DMS114 treated with DMSO at 0.1 percent for 48 hours (cell line): Measurements from ENCODE around the gene KCND2.
A peak's percentile ranks its signal among the peaks of the same experiment; 100 is the strongest.
"Not testable (repeated sequence)": the region's sequence is repeated elsewhere in the genome, so short reads cannot be mapped to it uniquely, and the experiment has no call there.

Experiments
- DNase-seq: peaks from one replicate; lab custom pipeline; 2025; ENCODE audit not compliant: unreplicated experiment; lab: John Stamatoyannopoulos, UW

The KCND2 gene

GRCh38 chr7:120480472-120480871 is 207.5 kb downstream of the KCND2 start:
- no peak for DNase-seq

- DNase-seq = no peak
Observed at GRCh38 chr7:120480930-120481329, 208.0 kb downstream of the KCND2 start.

- DNase-seq = no peak
Observed at GRCh38 chr7:120486164-120486563, 213.2 kb downstream of the KCND2 start.

GRCh38 chr7:120502132-120502531 is 229.2 kb downstream of the KCND2 start:
- no peak for DNase-seq

DNA sequence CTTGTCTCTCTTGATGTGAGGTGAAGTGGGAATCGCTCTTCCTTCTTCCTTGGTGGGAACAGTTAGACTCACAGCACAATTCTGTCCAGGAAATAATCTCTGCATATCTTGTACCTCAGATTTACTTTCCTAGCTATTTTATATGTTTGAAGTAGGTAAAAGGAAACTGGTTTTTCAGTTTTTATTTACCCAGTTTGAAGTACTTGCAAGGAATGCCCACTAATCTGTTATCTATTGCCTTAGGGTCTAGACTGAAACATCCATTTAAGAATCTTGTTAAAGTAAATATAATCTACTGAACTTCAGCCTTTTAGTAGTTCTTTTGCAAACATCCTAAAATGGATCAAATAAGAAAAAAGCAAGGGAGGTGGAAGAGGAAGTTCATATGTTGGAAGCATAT is 229.8 kb downstream of the KCND2 start:
- no peak for DNase-seq

DNA sequence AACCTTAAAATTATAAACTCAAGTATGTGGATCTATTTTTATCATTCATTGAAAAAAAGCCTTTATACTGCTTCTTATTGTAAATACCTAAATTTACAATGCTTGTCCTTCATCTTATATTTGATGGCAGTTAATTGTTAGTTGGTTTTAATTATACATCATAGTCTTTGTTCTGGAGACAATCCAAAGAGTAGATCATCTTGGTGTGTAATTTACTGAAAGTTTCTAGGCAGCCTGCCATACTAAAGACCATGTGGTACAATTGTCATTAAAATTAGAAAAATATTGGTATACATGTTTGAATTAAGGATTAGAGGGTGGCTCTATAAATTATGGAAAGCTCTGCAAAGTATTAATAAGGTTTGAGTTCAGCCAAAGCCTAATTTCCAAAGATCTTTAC is 231.4 kb downstream of the KCND2 start:
- DNase-seq = no peak

DNA sequence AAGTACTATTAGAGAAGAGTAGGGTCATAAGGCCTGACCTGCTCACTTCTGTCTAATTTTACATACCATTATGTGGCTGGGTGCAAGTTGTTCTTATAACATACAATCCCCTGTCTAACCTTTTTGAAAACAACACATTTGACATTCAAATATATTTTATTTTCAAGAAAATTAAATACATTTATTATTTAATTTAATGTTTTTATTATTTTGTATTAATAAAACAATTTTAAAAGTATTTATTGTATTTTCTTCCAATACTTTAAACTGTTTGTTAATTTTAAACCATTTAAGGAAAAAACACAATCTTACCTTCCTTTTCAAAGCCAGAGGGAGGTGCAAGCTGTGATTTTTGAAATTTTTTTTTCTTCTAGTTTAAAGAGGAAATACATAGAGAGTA is 232.8 kb downstream of the KCND2 start:
- no peak for DNase-seq

DNA sequence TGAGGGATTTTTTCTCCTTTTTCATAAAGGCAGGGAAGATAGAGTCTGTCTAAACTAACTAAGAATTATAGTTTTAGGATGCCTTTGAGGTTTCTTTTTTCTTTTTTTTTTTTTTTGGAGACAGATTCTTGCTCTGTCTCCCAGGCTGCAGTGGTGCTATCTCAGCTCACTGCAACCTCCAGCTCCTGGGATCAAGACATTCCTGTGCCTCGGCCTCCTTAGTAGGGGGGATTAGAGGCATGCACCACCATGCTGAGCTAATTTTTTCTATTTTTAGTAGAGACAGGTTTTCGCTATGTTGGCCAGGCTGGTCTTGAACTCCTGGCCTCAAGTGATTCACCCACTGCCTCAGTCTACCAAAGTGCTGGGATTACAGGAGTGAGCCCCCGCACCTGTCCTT is 239.7 kb downstream of the KCND2 start:
- no peak for DNase-seq

DNA sequence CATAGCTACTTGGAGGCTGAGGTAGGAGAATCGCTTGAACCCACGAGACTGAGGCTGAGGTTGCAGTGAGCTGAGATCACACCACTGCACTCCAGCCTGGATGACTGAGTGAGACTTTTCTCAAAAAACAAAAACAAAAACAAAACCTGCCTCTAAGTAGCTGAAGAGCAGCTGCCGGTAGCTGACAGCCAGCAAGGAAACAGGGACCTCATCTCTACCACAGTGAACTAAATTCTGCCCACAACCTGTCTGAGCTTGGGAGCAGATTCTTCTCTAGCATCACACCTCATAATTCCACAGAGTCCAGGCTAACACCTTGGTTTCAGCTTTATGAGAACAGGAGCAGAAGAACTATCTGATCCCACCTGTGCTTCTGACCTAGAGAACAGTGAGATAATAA is 246.2 kb downstream of the KCND2 start:
- DNase-seq = no peak

DNA sequence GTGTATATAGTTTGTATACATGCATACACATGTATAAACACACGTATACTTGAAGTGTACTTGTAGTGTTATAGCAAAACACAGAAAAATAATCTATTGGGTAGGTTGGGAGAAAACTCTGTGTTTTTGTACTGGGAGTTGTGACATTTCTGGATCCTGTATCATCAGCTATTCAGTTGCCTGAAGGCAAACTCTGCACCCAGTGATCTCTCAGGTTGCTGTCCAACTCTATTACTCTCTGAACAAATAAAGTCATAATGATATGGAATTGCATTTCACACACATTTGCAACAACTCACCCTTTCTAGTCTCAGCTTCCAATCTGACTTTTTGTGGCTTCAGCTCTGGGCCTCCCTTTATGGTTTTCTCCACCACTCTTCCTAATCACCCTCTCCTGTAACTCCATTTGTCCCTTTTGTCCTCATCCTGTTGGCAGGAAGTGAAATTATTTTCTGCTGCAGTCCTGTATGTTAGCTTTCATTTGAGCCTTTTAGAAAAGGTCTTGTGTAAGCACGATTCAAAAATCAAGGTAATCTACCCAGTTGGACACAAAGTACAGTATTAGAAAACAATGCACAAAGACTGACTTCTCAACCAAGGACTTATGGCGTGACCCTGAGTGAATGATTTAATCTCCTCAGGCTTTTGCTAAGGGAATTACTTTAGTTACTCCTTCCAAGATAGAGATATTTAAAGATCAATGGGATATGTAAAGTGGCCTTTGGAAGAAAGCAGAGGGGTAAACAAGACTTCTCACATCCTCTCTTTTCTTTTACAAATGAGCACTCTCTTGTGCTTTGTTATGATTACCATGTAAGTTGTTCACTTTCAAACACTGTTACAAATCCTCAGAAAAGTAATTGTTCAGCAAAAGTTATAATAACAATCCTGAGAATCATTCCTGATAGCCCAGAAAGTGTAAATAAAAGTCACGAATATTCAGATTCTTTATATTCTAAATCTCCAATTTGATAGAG is 249.1 kb downstream of the KCND2 start:
- DNase-seq = no peak

GRCh38 chr7:120523985-120524384 is 251.0 kb downstream of the KCND2 start:
- no peak for DNase-seq

- DNase-seq = no peak
Observed at GRCh38 chr7:120526902-120527509, 254.0 kb downstream of the KCND2 start.

DNA sequence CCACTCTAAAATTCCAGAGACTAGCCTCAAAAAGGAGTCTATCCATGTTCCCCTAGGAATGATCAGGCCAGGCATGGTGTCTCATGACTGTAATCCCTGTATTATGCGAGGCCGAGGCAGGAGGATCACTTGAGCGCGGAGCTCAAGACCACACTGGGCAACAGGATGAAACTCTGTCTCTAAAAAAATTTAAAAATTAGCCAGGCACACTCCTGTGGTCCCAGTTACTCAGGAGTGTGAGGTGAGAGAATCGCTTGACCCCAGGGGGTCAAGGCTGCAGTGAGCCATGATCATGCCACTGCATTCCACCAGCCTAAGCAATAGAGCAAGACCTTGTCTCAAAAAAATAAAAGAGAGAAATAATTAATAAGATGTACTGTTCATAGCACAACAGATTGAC is 256.8 kb downstream of the KCND2 start:
- no peak for DNase-seq

- no peak for DNase-seq
Observed at GRCh38 chr7:120538335-120538734, 265.4 kb downstream of the KCND2 start.

DNA sequence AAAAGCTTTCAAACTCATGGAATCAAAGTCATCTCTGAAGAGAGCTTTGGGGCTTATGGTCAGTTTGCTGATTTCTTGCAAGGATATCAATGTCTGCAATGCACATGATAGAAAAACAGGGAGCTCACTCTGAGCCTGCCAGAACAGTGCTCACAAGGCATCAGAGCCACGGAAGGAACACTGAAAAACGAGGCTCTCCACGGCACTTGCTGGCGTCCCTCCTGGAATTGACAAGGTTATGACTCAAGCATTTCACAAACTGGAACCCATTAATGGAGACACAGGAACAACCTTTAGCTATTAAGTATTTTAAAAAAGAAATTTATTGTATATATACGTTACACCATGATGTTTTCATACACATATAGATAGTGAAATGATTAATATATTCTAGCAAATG is 266.3 kb downstream of the KCND2 start:
- DNase-seq = no peak

DNA sequence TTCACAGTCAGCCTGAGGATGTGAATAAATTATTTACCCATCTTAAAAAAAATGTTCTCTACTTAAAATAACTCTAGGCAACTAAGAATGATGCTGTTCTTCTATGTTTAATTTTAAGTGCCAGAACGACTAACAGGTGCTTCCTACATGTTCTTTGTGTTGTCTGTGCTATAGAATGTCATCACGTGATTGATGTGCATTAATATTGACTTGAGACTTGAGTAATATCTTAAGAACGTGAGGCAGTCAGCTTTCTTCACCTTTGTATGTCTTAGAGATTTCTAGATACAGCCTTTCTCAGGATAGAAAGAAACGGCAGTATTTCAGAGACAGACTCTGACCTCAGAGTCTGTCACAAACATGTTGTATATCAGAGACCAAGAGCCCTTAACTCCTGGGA is 274.6 kb downstream of the KCND2 start:
- DNase-seq = no peak

- DNase-seq = no peak
Observed at GRCh38 chr7:120550494-120551048, 277.6 kb downstream of the KCND2 start.

DNA sequence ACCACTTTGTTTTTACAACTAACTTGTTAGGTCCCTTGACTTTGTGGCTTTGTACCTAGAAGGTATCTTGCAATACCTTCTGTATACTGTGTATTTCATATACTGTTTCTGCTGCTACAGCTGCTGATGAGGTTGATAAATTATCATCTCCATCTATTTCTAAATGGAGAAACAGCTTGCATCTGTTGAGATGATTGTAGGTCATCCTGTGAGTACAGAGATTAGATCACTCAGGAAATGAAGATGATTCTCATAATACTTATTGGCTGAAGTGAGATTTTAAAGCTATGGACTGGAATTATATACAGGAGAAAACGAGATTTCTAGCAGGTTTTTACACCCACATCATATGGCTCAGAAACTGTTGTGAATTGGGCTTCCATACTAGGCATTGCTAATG is 280.5 kb downstream of the KCND2 start:
- DNase-seq = no peak

- DNase-seq = peak; percentile 22
Observed at GRCh38 chr7:120554960-120555571, 282.1 kb downstream of the KCND2 start.

- no peak for DNase-seq
Observed at GRCh38 chr7:120564145-120564544, 291.2 kb downstream of the KCND2 start.

DNA sequence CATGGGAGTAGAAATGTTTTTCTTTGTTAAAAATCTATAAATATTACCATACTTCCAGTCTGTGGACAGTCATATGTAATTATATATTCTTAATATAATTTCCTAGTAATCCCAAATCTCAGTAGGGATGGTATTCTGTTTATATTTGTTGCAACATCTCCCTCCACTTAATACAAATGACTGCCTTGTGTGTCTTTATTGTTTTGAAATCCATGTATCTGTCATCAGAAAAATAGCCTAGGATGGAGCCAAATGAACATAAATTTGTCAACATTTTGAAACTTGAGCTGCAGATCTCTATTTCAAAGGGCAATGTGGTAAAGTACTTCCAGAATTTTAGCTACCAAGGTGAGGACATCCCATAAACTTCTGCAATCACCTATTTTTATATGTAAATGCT is 294.2 kb downstream of the KCND2 start:
- no peak for DNase-seq

DNA sequence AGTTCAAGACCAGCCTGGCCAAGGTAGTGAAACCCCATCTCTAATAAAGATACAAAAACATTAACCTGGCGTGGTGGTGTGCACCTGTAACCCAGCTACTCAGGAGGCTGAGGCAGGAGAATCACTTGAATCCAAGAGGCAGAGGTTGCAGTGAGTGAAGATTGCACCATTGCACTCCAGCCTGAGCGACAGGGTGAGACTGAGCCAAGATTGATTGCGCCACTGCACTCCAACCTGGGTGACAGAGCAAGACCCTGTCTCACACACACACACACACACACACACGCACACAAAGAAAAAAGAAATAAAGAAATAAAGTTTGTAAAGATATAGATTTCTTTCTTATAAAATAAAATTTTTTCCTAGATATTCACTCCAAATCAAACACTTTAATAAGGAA is 305.7 kb downstream of the KCND2 start:
- not testable (repeated sequence) for DNase-seq
